Epithelial cell of proximal tubule (primary cell): ENCODE data around the gene ZDHHC18. TPM values are rescaled to one million over a fixed set of nuclear protein-coding genes. Genes with fewer than 3 reads are reported as not detected.

ENCODE experiments used
- DNase-seq: peaks from one replicate; pipeline ENCODE4 v3.0.0-alpha.2; 2011; ENCODE audit warnings: low read depth
- H3K4me3 ChIP-seq: 2 replicates; pipeline ENCODE4 v1.5.1; 2011; ENCODE audit warnings: low read depth, mild to moderate bottlenecking, low read length
- total RNA-seq: library from RNA; depleted of rRNA; stranded (reverse); fragments of >200 nt; gene quantifications from 2 replicates; pipeline ENCODE4 v1.2.3, GENCODE V29; 2015
- TF ChIP-seq, protein P1 (sequence below): conservative IDR thresholded peaks from 2 replicates; pipeline ENCODE4 v1.5.1; 2012; ENCODE audit warnings: low read depth, mild to moderate bottlenecking, low read length

ZDHHC18 gene
- total RNA-seq, 1 donor from 2014 or later: 53.3 TPM

DNA sequence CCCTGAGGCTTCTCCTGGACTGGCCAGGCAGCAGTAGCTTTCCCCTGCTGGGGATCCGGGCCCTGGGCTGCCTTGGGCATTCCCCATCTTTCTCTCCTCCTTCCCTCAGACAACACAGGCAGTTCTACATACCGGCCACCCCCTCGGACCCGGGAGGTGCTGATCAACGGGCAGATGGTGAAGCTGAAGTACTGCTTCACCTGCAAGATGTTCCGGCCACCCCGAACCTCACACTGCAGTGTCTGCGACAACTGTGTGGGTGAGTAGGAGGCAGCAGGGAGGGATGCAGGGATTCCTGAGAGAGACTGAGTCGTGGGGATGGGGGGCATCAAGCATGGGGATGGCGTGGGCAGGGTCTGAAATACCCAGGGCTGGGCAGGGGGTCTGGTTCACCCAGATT is 22.0 kb downstream of the ZDHHC18 start:
- no peak for DNase-seq
- TF ChIP-seq, protein P1, sequence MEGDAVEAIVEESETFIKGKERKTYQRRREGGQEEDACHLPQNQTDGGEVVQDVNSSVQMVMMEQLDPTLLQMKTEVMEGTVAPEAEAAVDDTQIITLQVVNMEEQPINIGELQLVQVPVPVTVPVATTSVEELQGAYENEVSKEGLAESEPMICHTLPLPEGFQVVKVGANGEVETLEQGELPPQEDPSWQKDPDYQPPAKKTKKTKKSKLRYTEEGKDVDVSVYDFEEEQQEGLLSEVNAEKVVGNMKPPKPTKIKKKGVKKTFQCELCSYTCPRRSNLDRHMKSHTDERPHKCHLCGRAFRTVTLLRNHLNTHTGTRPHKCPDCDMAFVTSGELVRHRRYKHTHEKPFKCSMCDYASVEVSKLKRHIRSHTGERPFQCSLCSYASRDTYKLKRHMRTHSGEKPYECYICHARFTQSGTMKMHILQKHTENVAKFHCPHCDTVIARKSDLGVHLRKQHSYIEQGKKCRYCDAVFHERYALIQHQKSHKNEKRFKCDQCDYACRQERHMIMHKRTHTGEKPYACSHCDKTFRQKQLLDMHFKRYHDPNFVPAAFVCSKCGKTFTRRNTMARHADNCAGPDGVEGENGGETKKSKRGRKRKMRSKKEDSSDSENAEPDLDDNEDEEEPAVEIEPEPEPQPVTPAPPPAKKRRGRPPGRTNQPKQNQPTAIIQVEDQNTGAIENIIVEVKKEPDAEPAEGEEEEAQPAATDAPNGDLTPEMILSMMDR: no peak
- no peak overlapping the region for H3K4me3 ChIP-seq

DNA sequence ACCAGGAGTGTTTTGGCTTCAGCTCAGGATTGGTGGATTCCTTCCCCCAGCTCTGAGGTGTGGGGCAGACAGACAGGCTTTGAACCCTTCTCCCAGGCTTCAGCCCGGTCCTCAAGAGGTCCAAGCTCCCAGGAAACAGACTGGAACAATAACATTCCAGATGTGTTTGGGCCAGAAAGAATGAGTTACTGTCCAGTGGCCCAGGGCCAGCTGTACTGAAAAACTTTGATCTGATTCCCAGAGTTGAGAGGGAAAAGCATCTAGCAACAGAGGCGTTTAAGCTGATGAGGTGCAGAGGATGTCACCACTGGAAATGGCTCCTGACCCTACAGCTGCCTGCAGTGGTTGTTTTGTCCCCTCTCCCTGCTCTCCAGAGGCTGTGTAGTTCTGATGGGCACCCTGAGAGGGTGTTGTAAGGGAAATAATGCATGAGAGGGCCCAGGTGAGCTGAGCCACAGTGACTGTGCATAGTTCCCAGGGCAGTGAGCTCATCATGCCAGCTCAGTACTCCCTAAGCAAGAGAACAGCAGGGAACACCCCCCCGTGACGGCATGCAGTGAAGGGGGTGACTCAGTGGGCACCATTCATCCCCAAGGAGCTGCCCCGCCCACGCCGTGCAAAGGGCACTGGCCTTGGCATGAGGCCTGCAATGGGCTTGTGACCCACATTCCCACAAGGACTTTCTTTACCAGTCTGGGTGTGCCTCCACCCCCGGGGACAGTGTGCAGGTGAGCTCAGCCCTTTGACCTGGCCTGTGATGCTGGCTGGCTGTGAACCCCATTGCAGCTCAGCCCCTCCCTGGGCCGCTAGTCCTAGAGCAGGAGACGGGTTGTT is 22.7 kb downstream of the ZDHHC18 start:
- TF ChIP-seq, protein P1: no peak
- peak; percentile 82 for DNase-seq

DNA sequence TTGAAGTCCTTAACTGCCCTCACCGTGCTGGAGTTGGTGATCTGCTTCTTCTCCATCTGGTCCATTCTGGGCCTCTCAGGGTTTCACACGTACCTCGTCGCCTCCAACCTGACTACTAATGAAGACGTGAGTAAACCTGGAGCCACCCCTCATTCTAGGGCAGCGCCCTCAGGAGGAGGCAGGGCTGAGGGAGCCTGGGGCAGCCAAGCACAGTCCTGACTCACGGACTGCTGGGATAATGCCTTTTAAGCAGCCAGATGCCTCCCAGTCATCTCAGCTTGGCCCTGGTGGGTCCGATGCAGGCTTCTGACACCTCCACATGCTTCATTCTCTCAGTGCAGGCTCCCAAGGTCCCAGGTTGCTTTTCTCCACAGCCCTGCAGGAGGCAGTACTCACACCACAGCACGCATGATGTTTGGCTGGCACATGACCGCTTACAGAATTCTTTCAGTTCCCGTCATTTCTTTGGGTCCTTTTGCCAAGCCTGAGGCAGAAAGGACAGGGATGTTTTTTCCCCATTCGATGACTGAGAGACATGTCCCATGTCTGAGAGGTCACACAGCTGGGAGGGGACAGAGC is 24.7 kb downstream of the ZDHHC18 start:
- H3K4me3 ChIP-seq: no peak overlapping the region
- TF ChIP-seq, protein P1: peak; percentile 30
- DNase-seq: no peak

More for the DNA sequence above, 22.7 kb downstream of the ZDHHC18 start:
- H3K4me3 ChIP-seq: no peak overlapping the region

DNA sequence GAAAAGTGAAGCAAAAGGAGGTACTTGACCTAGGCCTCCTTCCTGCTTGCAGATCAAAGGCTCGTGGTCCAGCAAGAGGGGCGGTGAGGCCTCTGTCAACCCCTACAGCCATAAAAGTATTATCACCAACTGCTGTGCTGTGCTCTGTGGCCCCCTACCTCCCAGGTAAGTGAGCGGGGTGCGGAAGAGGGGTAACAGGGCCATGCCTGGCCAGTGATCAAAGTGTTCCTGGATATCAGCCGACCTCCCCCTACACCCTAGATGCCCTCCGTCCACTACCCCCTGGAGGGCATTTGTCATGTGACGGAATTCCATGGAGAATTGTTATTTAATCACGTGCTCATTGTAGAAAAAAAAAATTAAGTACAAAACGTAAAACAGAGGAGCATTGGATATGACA is 26.2 kb downstream of the ZDHHC18 start:
- no peak overlapping the region for H3K4me3 ChIP-seq
- TF ChIP-seq, protein P1: no peak
- no peak for DNase-seq

DNA sequence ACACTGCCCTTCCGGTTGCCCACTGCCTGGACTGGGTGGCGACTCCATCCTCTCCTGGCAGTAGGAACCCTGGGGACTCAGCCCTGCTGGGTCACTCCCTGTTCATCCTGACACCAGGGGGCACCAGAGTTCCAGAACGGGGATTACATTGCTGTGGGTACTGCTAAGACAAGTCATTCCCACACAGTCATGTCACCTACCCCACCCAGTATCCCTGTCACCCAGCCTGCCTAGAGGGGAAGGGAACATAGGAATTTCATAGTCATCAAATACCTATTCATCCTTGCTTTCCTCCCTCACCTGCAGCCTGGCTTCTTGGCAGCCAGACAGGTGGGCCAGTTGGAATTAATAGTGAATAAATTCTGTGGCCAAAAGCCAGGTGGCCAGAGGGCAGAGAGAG is 26.7 kb downstream of the ZDHHC18 start:
- DNase-seq: no peak
- TF ChIP-seq, protein P1: peak; percentile 94
- no peak overlapping the region for H3K4me3 ChIP-seq

DNA sequence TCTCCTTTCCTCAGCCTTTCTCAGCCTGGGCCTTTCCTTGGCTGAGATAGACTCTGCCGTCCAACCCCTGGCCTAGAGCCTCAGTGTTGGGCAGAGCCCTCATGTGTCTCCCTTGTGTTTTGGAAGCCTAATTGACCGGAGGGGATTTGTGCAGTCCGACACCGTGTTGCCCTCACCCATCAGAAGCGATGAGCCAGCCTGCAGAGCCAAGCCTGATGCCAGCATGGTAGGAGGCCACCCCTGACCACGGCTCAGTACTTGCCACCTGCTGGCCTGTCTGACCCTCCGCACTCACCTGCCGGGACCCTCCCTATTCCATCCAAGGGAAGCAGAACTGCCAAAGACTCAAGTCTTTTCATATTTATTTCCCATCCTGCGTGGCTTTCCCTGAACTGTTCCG is 27.1 kb downstream of the ZDHHC18 start:
- no peak overlapping the region for H3K4me3 ChIP-seq
- DNase-seq: no peak
- TF ChIP-seq, protein P1: no peak

DNA sequence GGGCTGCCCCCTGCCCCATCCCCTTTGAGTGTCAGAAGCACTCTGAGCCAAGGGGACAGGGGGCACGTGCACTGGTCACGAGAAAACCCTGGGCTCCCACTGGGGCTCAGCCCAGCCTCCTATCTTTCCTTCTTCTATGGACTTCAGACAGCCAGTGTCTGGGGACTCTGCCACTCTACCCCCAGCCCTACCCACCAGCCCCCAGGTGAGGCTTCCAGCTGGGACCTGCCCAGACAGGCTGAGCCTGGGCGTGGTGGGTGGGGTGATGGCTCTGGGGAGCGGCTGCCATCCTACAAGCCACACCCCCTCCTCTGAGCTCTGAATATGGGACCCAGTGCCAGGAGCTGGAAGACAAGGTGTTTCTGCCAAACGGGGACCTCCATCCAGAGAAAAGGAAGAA is 28.4 kb downstream of the ZDHHC18 start:
- no peak overlapping the region for H3K4me3 ChIP-seq
- TF ChIP-seq, protein P1: no peak
- no peak for DNase-seq
